H1 (cell line): Measurements from ENCODE around the gene CCER1.

ENCODE experiments used
- BCL11A ChIP-seq, 2 experiments: IDR thresholded peaks; one replicate each; pipeline ENCODE4 v1.6.1; 2011; ENCODE audit warnings: low read depth in 2 of 2, low read length in 2 of 2, mild to moderate bottlenecking in 2 of 2
- CHD2 ChIP-seq: IDR thresholded peaks from 2 replicates; pipeline ENCODE4 v1.6.1; 2012; ENCODE audit warnings: low read length, improper control_type of control experiment
- CTCF ChIP-seq, 3 experiments: IDR thresholded peaks; 1 replicate in 2 of 3; 2 replicates in 1 of 3; pipeline versions ENCODE4 v1.5.1 to v1.6.1; 2011; ENCODE audit warnings: low read length in 3 of 3, mild to moderate bottlenecking in 3 of 3, inconsistent platforms in 2 of 3, low read depth in 1 of 3, moderate library complexity in 1 of 3; ENCODE audit not compliant: insufficient read depth in 1 of 3; ENCODE audit errors: control extremely low read depth in 1 of 3
- EGR1 ChIP-seq: IDR thresholded peaks from 2 replicates; pipeline ENCODE4 v1.6.1; 2011; ENCODE audit warnings: low read depth, low read length, borderline replicate concordance
- EP300 ChIP-seq, 2 experiments: IDR thresholded peaks; 1 replicate in 1 of 2; 2 replicates in 1 of 2; pipeline ENCODE4 v1.6.1; 2011 to 2012; ENCODE audit warnings: low read depth in 2 of 2, low read length in 2 of 2, mild to moderate bottlenecking in 2 of 2, borderline replicate concordance in 1 of 2, inconsistent platforms in 1 of 2, moderate library complexity in 1 of 2
- JUN ChIP-seq: IDR thresholded peaks from 2 replicates; pipeline ENCODE4 v1.6.1; 2011; ENCODE audit warnings: low read depth, mild to moderate bottlenecking, improper control_type of control experiment, low read length
- KDM5A ChIP-seq: fragments of 200-600 bp; IDR thresholded peaks from 2 replicates; pipeline ENCODE4 v1.7.1; 2012; ENCODE audit warnings: mild to moderate bottlenecking, low read length, inconsistent platforms, mixed read lengths
- MAX ChIP-seq: IDR thresholded peaks from 2 replicates; pipeline ENCODE4 v1.6.1; 2012; ENCODE audit warnings: inconsistent platforms
- NRF1 ChIP-seq: IDR thresholded peaks from 2 replicates; pipeline ENCODE4 v1.6.1; 2011; ENCODE audit warnings: mild to moderate bottlenecking, low read depth, low read length, improper control_type of control experiment
- PHF8 ChIP-seq: fragments of 200-600 bp; sonication (generic); conservative IDR thresholded peaks from 2 replicates; pipeline ENCODE4 v1.7.1; 2012; ENCODE audit warnings: low read depth, mild to moderate bottlenecking, inconsistent platforms, low read length, moderate library complexity
- POLR2AphosphoS5 ChIP-seq: IDR thresholded peaks from 2 replicates; pipeline ENCODE4 v1.6.1; 2011; ENCODE audit warnings: low read depth, low read length
- ZNF274 ChIP-seq: IDR thresholded peaks from 2 replicates; pipeline ENCODE4 v1.7.0; 2012; ENCODE audit warnings: low read length, borderline replicate concordance; ENCODE audit errors: extremely low read depth

GRCh38 chr12:90940872-90941499 lies 14.0 kb downstream of the CCER1 start:
- peak in 2 of 3 experiments; percentile 47 to 54; a peak in 2 of 4 replicates for TF ChIP-seq CTCF (IDR thresholded peaks at IDR 0.05; ENCODE audit: control extremely low read depth in 1 of 3, insufficient read depth in 1 of 3, low read depth in 1 of 3, low read length in 3 of 3)
- no peak for TF ChIP-seq NRF1
- TF ChIP-seq MAX, result no peak
- no peak for TF ChIP-seq PHF8
- no peak for TF ChIP-seq POLR2AphosphoS5
- no peak for TF ChIP-seq BCL11A (IDR thresholded peaks at IDR 0.05; ENCODE audit: low read depth in 2 of 2, low read length in 2 of 2)
- no peak for TF ChIP-seq CHD2
- TF ChIP-seq EGR1, result no peak
- TF ChIP-seq ZNF274, result no peak
- TF ChIP-seq EP300 (IDR thresholded peaks at IDR 0.05; ENCODE audit: borderline replicate concordance in 1 of 2, low read depth in 2 of 2, low read length in 2 of 2), result no peak
- no peak for TF ChIP-seq KDM5A
- TF ChIP-seq JUN, result no peak
